ENCODE results near the gene ERC2. TPM values are rescaled to one million over a fixed set of nuclear protein-coding genes. Genes with fewer than 3 reads are reported as not detected.

Gene ERC2
- total and polyA plus RNA-seq, 11 donors, result 0.16 to 3.8 (median 1.6) TPM

DNA sequence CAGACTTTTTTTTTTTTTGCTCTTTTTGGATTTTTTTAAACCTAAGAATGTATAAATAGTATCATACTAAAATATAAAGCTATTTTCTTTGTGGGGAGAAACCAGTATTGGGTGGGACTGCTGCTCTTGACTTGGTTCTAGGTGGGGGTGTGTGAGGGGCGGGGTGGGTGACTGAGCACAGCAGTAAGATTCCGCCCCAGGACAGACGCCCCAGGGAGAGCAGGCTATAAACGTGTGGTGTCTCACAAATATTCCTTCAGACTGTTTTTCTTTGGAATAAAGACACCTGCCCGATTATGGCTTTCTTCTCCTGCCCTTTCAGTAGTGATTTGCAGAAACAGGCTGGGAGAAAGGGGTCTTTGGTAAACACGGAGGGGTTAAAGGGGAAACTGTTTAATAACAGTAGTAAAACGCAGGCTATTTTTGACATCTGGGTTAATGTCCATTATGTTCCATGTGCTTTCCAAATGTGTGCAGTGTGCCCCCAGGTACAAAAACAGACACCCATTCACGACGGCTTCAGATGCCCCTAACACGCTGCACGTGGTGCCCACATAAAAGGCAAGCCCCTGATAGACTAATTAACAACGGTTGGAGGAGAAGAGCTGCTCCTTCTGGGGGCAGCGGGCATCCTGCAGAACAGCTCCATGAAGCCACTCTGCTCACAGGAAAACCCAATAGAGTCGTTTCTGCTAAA lies 952.6 kb downstream of the ERC2 start:
- ATAC-seq (no peak), DNase-seq (no peak)
- Histone ChIP-seq H3K4me1 (no peaks in the 10 kb centered on the region), H3K27me3 (peaks cover 0 to 13% (median 0%) of the 10 kb centered on the region in 9 donors), H3K36me3 (no peaks in the 10 kb centered on the region), H3K9me3 (no peaks in the 10 kb centered on the region), H3K4me3 (no peak overlapping the region), H3K27ac (no peak overlapping the region)
- intact Hi-C loops (cut with DNase I), result no loop called here
- TF ChIP-seq POLR2A (IDR thresholded peaks at IDR 0.05), result no peak
- TF ChIP-seq, protein P1, sequence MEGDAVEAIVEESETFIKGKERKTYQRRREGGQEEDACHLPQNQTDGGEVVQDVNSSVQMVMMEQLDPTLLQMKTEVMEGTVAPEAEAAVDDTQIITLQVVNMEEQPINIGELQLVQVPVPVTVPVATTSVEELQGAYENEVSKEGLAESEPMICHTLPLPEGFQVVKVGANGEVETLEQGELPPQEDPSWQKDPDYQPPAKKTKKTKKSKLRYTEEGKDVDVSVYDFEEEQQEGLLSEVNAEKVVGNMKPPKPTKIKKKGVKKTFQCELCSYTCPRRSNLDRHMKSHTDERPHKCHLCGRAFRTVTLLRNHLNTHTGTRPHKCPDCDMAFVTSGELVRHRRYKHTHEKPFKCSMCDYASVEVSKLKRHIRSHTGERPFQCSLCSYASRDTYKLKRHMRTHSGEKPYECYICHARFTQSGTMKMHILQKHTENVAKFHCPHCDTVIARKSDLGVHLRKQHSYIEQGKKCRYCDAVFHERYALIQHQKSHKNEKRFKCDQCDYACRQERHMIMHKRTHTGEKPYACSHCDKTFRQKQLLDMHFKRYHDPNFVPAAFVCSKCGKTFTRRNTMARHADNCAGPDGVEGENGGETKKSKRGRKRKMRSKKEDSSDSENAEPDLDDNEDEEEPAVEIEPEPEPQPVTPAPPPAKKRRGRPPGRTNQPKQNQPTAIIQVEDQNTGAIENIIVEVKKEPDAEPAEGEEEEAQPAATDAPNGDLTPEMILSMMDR (IDR thresholded peaks at IDR 0.05), result no peak
- 64 to 70% (median 68%) methylated on average over 14 of the region's 14 CpGs for WGBS, 4 donors

DNA sequence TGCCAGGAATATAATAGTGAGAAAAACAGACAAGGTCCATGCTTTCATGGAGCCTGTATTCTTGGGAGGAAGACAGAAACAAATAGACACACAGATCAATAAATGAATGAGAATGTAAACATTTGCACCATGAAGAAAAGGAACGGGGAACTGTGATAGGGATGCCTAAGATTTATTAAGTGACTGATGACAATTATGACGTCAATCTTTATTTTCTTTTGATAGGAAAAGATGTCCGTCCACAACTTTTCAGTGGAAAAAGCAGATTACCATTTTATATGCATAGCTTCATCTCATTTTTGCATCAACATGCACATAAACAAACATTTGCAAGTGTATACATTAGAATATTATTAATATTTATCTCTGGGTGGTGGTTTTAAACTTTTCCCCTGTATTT lies 953.3 kb downstream of the ERC2 start:
- intact Hi-C loops (cut with DNase I), result no loop called here
- WGBS, 4 donors, result 72 to 80% (median 76%) methylated on average over 3 of the region's 3 CpGs
- TF ChIP-seq, protein P1 (IDR thresholded peaks at IDR 0.05), result no peak
- TF ChIP-seq POLR2A (IDR thresholded peaks at IDR 0.05), result no peak
- H3K4me1 ChIP-seq, result no peaks in the 10 kb centered on the region
- no peak overlapping the region for H3K27ac ChIP-seq
- H3K36me3 ChIP-seq, result no peaks in the 10 kb centered on the region
- H3K4me3 ChIP-seq, result no peak overlapping the region
- no peaks in the 10 kb centered on the region for H3K9me3 ChIP-seq
- ATAC-seq, result no peak
- DNase-seq, result no peak
- peaks cover 0 to 19% (median 0%) of the 10 kb centered on the region in 9 donors for H3K27me3 ChIP-seq

DNA sequence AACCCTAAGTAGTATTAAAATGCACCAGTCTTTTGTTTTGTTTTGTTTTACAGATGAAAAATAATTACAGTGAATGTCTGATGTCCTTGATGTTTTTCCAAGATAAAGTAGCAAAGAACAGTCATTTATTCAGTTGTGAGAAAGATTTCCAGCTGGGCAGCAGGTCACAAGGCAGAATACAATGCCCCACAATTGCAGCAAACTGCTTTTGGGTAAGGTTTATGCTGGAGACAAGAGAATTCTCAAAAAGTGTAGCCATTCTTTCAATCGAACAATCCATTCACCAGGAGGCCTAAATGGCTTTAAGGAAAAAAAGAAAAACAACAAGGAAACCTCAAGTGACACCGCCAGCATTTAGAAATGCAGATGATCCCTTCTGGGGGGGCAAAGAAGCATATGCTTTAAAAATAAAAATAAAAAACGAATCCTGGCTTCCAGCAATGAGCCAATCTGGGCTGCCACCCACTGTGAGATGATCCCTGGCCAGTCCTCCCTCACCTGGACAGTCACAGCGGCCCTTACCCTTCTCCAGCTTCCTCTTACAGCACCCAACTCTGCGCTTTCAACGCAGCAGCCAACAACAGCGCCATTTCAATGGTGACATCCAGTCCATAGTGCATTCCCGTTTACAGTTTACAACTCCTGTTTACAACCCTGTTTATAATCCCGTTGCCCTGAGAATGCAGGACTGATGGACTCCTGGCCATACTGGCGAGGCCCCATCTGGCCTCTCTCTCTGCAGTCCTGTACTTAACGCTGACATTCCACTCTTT lies 955.5 kb downstream of the ERC2 start:
- no peak overlapping the region for H3K27ac ChIP-seq
- H3K4me3 ChIP-seq, result no peak overlapping the region
- no peak for TF ChIP-seq POLR2A (IDR thresholded peaks at IDR 0.05)
- TF ChIP-seq, protein P1 (IDR thresholded peaks at IDR 0.05), result no peak
- DNase-seq (no peak), ATAC-seq (no peak)
- no peaks in the 10 kb centered on the region for H3K9me3 ChIP-seq
- no peaks in the 10 kb centered on the region for H3K36me3 ChIP-seq
- no peaks in the 10 kb centered on the region for H3K4me1 ChIP-seq
- intact Hi-C loops (cut with DNase I), result no loop called here
- 67 to 76% (median 69%) methylated on average over 11 of the region's 11 CpGs for WGBS, 4 donors
- peaks cover 0 to 22% (median 0%) of the 10 kb centered on the region in 9 donors for H3K27me3 ChIP-seq

DNA sequence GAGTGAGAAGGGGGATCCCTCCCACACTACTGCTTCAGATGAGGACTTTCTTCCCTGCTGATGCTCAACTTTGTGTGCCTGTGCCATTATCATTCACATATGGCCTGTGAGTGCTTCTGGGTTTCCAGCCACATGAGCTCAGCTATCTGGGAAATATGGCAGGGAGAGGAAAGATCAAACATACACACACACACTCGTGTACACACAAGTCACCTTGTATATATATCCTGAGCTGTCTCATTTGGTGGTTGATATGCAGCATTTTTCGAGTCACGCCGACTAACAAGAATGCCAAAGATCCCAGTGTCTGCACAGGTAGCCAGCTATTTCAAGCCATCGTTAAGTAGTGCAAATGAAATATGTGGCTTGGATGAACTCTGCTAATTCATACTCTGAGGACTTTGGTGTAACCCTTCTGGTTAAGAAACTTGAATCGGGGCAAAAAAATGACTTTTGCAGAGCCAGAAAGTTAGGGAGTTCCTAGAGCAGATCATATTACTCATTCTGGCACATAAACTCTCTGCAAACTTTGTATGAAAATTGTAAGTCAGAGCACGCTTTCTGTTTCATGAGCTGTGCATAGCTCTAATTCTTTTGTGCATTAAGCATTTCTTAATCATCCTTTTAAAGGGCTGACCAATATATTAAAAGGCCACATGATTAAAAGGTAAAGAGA lies 956.2 kb downstream of the ERC2 start:
- Histone ChIP-seq H3K27ac (no peak overlapping the region), H3K9me3 (no peaks in the 10 kb centered on the region), H3K4me3 (no peak overlapping the region), H3K4me1 (no peaks in the 10 kb centered on the region), H3K36me3 (no peaks in the 10 kb centered on the region), H3K27me3 (peaks cover 0 to 28% (median 0%) of the 10 kb centered on the region in 9 donors)
- 68 to 75% (median 74%) methylated on average over 7 of the region's 7 CpGs for WGBS, 4 donors
- no peak for TF ChIP-seq POLR2A (IDR thresholded peaks at IDR 0.05)
- TF ChIP-seq, protein P1 (IDR thresholded peaks at IDR 0.05), result no peak
- DNase-seq (no peak), ATAC-seq (no peak)
- intact Hi-C loops (cut with DNase I), result no loop called here

All from heart left ventricle (tissue), 16 donors.